ENCODE measurements around the gene FGFR2. TPM values are rescaled to one million over a fixed set of nuclear protein-coding genes. Genes with fewer than 3 reads are reported as not detected.

The FGFR2 gene
- total RNA-seq, 2 donors from 2014 or later: 49.7 to 78.5 TPM

DNA sequence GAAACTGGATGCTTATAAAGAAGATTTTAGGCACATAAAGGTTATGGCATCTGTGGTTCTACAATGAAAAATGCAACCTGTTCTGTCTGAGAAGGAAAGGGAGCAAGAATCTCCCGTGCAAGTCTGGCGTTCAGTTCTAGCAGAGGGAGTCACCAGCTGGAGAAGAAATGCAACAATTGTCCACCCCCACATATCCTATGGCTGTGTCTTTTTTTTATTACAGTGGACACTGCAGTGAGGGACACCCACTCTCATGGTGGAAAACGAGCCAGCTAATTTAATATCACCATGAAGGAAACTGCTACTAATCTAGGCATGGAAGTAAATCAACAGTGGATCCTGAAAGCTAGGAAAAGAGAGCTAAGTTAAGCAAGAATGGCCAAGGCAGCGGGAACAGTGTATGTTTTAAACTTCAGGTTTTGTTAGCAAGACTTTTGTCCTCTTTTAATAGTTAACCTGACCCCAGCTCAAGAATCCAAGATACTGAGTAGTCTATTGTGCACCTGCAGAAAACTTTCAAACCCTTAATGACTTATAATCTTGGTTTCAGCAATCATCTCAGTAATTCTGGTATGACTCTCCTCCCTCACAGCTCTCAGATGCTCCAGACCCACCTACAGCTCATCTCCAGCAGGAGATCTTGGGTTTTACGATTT, 149.3 kb downstream of the FGFR2 start:
- DNase-seq (ENCODE audit: low spot score): no peak

DNA sequence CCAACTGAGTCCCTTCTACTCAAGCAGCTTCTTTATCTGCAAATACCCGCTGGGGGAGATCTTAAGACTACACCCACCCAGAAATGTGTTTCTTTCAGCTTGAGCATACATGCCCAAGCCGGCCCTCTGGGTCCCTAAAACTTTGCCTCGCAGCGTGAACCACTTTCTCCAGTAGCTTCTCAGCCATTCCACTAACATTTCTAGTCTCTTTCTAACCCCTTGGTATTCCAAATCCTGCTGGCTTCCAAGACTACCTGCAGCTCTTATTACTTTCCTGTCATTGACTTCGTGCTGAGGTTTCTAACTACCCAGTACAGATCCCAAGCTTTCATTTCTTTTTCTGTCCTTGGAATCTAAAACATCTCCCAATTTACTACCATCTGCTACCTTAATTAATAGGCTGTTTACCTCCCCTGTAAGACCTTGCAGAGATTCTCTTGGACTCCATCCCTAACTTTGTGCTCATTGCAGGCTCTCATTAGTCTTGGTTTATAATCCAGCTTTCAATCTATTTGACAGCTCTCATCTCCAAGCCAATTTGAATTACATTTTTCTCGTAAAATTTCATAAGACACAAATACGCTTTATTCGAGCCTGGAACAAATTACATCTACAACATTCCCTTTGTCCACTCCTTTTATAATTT, 153.6 kb downstream of the FGFR2 start:
- Histone ChIP-seq H3K36me3 (no peaks in the 10 kb centered on the region), H3K27me3 (replicated peaks; ENCODE audit: insufficient read depth) (no peaks in the 10 kb centered on the region), H3K4me1 (replicated peaks) (no peaks in the 10 kb centered on the region), H3K4me3 (no peak overlapping the region), H3K9me3 (no peaks in the 10 kb centered on the region), H3K27ac (no peak overlapping the region)
- TF ChIP-seq, protein P1, sequence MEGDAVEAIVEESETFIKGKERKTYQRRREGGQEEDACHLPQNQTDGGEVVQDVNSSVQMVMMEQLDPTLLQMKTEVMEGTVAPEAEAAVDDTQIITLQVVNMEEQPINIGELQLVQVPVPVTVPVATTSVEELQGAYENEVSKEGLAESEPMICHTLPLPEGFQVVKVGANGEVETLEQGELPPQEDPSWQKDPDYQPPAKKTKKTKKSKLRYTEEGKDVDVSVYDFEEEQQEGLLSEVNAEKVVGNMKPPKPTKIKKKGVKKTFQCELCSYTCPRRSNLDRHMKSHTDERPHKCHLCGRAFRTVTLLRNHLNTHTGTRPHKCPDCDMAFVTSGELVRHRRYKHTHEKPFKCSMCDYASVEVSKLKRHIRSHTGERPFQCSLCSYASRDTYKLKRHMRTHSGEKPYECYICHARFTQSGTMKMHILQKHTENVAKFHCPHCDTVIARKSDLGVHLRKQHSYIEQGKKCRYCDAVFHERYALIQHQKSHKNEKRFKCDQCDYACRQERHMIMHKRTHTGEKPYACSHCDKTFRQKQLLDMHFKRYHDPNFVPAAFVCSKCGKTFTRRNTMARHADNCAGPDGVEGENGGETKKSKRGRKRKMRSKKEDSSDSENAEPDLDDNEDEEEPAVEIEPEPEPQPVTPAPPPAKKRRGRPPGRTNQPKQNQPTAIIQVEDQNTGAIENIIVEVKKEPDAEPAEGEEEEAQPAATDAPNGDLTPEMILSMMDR (IDR thresholded peaks at IDR 0.05): no peak
- TF ChIP-seq POLR2AphosphoS5 (IDR thresholded peaks at IDR 0.05) (no peak), POLR2A (IDR thresholded peaks at IDR 0.05) (no peak)
- 67% methylated on average over 8 of the region's 8 CpGs for WGBS
- DNase-seq (ENCODE audit: low spot score): no peak
- intact Hi-C loops (cut with DNase I): no loop called here

More for the DNA sequence above, 149.3 kb downstream of the FGFR2 start:
- TF ChIP-seq, protein P1 (IDR thresholded peaks at IDR 0.05): no peak
- TF ChIP-seq POLR2AphosphoS5 (IDR thresholded peaks at IDR 0.05): no peak
- no peak for TF ChIP-seq POLR2A (IDR thresholded peaks at IDR 0.05)
- no peaks in the 10 kb centered on the region for H3K9me3 ChIP-seq
- no peaks in the 10 kb centered on the region for H3K27me3 ChIP-seq (replicated peaks; ENCODE audit: insufficient read depth)
- H3K4me3 ChIP-seq: no peak overlapping the region
- no peak overlapping the region for H3K27ac ChIP-seq
- intact Hi-C loops (cut with DNase I): no loop called here
- 56% methylated on average over 5 of the region's 5 CpGs for WGBS
- no peaks in the 10 kb centered on the region for H3K36me3 ChIP-seq
- H3K4me1 ChIP-seq (replicated peaks): no peaks in the 10 kb centered on the region

DNA sequence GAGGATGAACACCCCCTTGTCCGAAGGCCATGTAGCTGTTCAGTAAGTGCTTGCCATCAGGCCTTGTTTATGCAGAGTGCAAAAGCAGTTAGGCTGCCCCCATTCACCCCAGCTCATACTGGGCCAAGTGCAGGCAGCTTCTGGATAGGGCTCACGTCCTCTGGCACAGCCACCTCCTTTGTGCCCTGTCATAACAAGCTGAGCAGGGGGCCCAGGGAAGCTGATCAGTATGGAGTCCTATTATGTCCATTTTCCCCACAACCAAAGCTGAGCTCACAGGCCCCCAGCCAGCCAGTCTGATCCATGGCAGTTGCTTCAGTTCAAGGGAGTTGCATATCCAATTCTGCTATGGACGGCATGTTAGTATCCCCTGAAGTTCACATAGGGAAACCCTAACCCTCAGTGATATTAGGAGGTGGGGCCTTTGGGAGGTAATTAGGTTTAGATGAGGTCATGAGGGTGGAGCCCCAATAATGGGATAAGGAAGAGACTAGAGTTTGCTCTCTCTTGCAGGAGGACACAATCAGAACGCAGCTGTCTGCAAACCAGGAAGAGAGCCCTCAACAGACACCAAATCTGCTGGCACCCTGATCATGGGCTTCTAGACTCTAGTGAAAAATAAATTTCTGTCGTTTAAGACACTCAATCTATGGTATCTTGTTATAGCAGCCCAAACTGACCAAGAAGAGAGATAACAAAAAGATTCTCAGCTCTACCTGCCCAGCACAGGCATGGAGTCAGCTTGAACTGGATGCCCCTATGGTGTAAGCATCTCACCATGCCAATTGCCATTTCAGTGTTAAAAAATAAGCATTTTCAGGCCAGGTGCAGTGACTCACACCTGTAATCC, 155.9 kb downstream of the FGFR2 start:
- DNase-seq (ENCODE audit: low spot score): no peak
- Histone ChIP-seq H3K36me3 (no peaks in the 10 kb centered on the region), H3K27ac (no peak overlapping the region), H3K4me3 (no peak overlapping the region), H3K9me3 (no peaks in the 10 kb centered on the region), H3K27me3 (replicated peaks; ENCODE audit: insufficient read depth) (no peaks in the 10 kb centered on the region), H3K4me1 (replicated peaks) (no peaks in the 10 kb centered on the region)
- TF ChIP-seq, protein P1 (IDR thresholded peaks at IDR 0.05): no peak
- TF ChIP-seq POLR2A (IDR thresholded peaks at IDR 0.05) (no peak), POLR2AphosphoS5 (IDR thresholded peaks at IDR 0.05) (no peak)
- WGBS: 68% methylated on average over 5 of the region's 5 CpGs
- intact Hi-C loops (cut with DNase I): no loop called here

DNA sequence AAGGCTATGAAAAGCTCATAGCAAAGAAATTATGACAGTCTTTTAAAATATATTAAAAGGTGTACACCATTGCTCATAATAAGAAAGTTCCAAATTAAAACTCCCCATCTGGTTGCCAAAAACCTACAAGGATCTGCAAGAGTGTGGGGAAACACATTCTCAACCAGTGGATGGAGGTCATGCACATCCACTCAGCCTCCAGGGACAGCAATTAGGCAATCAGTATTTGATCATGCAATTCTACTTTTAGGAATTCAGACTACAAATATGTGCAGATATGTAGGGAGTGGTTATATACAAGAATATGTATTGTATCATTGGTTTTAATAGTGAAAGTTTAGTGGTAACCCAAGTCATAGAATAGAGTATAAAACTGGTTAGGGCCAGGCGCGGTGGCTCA, 157.8 kb downstream of the FGFR2 start:
- Histone ChIP-seq H3K9me3 (no peaks in the 10 kb centered on the region), H3K4me3 (no peak overlapping the region), H3K27me3 (replicated peaks; ENCODE audit: insufficient read depth) (no peaks in the 10 kb centered on the region), H3K36me3 (no peaks in the 10 kb centered on the region), H3K27ac (no peak overlapping the region), H3K4me1 (replicated peaks) (no peaks in the 10 kb centered on the region)
- no peak for TF ChIP-seq POLR2AphosphoS5 (IDR thresholded peaks at IDR 0.05)
- TF ChIP-seq, protein P1 (IDR thresholded peaks at IDR 0.05): no peak
- TF ChIP-seq POLR2A (IDR thresholded peaks at IDR 0.05): no peak
- intact Hi-C loops (cut with DNase I): no loop called here
- 96% methylated on average over 2 of the region's 2 CpGs for WGBS
- no peak for DNase-seq (ENCODE audit: low spot score)
